ENCODE data around the gene APOBEC3F.

Gene APOBEC3F

DNA sequence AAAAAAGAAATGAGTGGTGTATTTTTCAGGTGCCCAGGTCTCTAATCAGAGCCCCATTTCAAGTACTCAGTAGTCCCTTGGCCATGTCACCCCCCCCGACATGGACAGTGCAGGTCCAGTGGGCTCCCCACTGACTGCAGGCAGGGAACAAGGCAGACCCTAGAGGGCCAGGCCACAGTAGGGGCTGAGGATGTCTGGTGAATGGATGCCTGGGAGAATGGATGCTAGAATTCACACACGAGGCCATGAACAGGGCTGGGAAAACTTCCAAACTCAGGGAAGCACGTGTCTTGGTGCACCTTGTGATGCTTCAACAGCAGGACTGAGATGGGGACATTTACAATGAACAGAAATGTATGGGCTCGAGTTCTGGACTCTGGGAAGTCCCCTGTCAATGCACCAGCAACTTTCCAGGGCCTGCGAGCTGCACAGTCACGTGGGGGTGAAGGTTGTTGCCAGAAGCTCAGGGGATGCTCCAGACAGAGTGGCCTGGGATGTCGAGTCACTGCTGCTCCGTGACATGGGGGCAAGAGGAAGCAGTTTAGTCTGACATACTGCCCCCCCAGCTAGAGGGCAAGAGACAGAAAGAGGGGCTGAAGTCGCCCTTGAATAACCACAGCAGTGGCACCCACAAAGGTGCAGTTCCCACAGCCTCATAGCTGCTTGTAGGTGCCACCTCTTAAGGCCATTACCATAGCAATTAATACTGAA, 39.5 kb downstream of the APOBEC3F start:
- no peaks in the 10 kb centered on the region for H3K9me3 ChIP-seq (ENCODE audit: low read depth, low read length)
- no peak overlapping the region for H3K27ac ChIP-seq
- no peak overlapping the region for H3K4me3 ChIP-seq
- H3K9ac ChIP-seq (ENCODE audit: insufficient read length): no peak overlapping the region
- no peak for DNase-seq (ENCODE audit: low read depth, low spot score)
- TF ChIP-seq FOXP2 (optimal IDR thresholded peaks at IDR 0.05; ENCODE audit: control extremely low read depth, extremely low read length, insufficient read depth) (no peak), EZH2 (IDR thresholded peaks at IDR 0.05) (no peak)
- no peaks in the 10 kb centered on the region for H3K36me3 ChIP-seq (ENCODE audit: insufficient read depth, low read length)

GRCh38 chr22:39081016-39081415, 40.4 kb downstream of the APOBEC3F start:
- no peak overlapping the region for H3K9ac ChIP-seq (ENCODE audit: insufficient read length)
- DNase-seq (ENCODE audit: low read depth, low spot score): no peak
- no peak overlapping the region for H3K4me3 ChIP-seq
- no peaks in the 10 kb centered on the region for H3K36me3 ChIP-seq (ENCODE audit: insufficient read depth, low read length)
- no peak for TF ChIP-seq FOXP2 (optimal IDR thresholded peaks at IDR 0.05; ENCODE audit: control extremely low read depth, extremely low read length, insufficient read depth)
- TF ChIP-seq EZH2 (IDR thresholded peaks at IDR 0.05): no peak
- no peak for TF ChIP-seq POLR2AphosphoS5 (IDR thresholded peaks at IDR 0.05; ENCODE audit: borderline replicate concordance, low read depth, low read length)
- H3K9me3 ChIP-seq (ENCODE audit: low read depth, low read length): no peaks in the 10 kb centered on the region
- no peak overlapping the region for H3K27ac ChIP-seq

GRCh38 chr22:39081598-39081997, 40.9 kb downstream of the APOBEC3F start:
- Histone ChIP-seq H3K4me3 (no peak overlapping the region), H3K27ac (no peak overlapping the region), H3K9ac (ENCODE audit: insufficient read length) (no peak overlapping the region), H3K9me3 (ENCODE audit: low read depth, low read length) (no peaks in the 10 kb centered on the region), H3K36me3 (ENCODE audit: insufficient read depth, low read length) (no peaks in the 10 kb centered on the region)
- DNase-seq (ENCODE audit: low read depth, low spot score): no peak
- no peak for TF ChIP-seq POLR2AphosphoS5 (IDR thresholded peaks at IDR 0.05; ENCODE audit: borderline replicate concordance, low read depth, low read length)
- no peak for TF ChIP-seq EZH2 (IDR thresholded peaks at IDR 0.05)
- TF ChIP-seq FOXP2 (optimal IDR thresholded peaks at IDR 0.05; ENCODE audit: control extremely low read depth, extremely low read length, insufficient read depth): no peak

GRCh38 chr22:39083212-39084165, 42.8 kb downstream of the APOBEC3F start:
- no peaks in the 10 kb centered on the region for H3K9me3 ChIP-seq (ENCODE audit: low read depth, low read length)
- no peak overlapping the region for H3K4me3 ChIP-seq
- no peaks in the 10 kb centered on the region for H3K36me3 ChIP-seq (ENCODE audit: insufficient read depth, low read length)
- TF ChIP-seq POLR2AphosphoS5 (IDR thresholded peaks at IDR 0.05; ENCODE audit: borderline replicate concordance, low read depth, low read length) (no peak), EZH2 (IDR thresholded peaks at IDR 0.05) (no peak), FOXP2 (optimal IDR thresholded peaks at IDR 0.05; ENCODE audit: control extremely low read depth, extremely low read length, insufficient read depth) (no peak)
- no peak for DNase-seq (ENCODE audit: low read depth, low spot score)
- H3K9ac ChIP-seq (ENCODE audit: insufficient read length): no peak overlapping the region
- no peak overlapping the region for H3K27ac ChIP-seq

DNA sequence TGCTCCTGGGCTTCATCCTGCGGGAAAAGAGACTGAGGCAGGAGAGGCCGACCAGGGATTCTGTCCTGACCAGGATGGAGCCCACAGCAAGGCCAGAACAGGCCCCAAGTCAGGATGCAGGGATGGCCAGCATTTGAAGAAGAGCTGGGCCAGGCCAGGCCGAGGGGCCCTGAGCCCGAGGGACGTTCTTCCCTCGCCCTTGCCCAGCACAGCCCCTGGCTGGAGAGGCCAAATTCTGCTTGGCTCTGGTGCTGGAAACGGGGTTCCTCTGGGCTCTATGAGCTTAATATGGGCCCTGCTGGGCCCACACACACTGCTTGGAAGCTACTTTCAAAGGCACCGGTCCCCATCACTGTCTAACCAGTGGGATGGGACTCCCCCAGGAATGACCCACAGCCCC, 44.0 kb downstream of the APOBEC3F start:
- no peak for DNase-seq (ENCODE audit: low read depth, low spot score)
- no peak overlapping the region for H3K27ac ChIP-seq
- no peaks in the 10 kb centered on the region for H3K9me3 ChIP-seq (ENCODE audit: low read depth, low read length)
- H3K9ac ChIP-seq (ENCODE audit: insufficient read length): no peak overlapping the region
- H3K36me3 ChIP-seq (ENCODE audit: insufficient read depth, low read length): no peaks in the 10 kb centered on the region
- TF ChIP-seq FOXP2 (optimal IDR thresholded peaks at IDR 0.05; ENCODE audit: control extremely low read depth, extremely low read length, insufficient read depth) (no peak), EZH2 (IDR thresholded peaks at IDR 0.05) (no peak), POLR2AphosphoS5 (IDR thresholded peaks at IDR 0.05; ENCODE audit: borderline replicate concordance, low read depth, low read length) (no peak)
- no peak overlapping the region for H3K4me3 ChIP-seq

GRCh38 chr22:39087098-39087497, 46.4 kb downstream of the APOBEC3F start:
- Histone ChIP-seq H3K9ac (ENCODE audit: insufficient read length) (no peak overlapping the region), H3K9me3 (ENCODE audit: low read depth, low read length) (no peaks in the 10 kb centered on the region), H3K4me3 (no peak overlapping the region), H3K27ac (no peak overlapping the region), H3K36me3 (ENCODE audit: insufficient read depth, low read length) (no peaks in the 10 kb centered on the region)
- no peak for TF ChIP-seq EZH2 (IDR thresholded peaks at IDR 0.05)
- no peak for TF ChIP-seq POLR2AphosphoS5 (IDR thresholded peaks at IDR 0.05; ENCODE audit: borderline replicate concordance, low read depth, low read length)
- no peak for TF ChIP-seq FOXP2 (optimal IDR thresholded peaks at IDR 0.05; ENCODE audit: control extremely low read depth, extremely low read length, insufficient read depth)
- no peak for DNase-seq (ENCODE audit: low read depth, low spot score)

DNA sequence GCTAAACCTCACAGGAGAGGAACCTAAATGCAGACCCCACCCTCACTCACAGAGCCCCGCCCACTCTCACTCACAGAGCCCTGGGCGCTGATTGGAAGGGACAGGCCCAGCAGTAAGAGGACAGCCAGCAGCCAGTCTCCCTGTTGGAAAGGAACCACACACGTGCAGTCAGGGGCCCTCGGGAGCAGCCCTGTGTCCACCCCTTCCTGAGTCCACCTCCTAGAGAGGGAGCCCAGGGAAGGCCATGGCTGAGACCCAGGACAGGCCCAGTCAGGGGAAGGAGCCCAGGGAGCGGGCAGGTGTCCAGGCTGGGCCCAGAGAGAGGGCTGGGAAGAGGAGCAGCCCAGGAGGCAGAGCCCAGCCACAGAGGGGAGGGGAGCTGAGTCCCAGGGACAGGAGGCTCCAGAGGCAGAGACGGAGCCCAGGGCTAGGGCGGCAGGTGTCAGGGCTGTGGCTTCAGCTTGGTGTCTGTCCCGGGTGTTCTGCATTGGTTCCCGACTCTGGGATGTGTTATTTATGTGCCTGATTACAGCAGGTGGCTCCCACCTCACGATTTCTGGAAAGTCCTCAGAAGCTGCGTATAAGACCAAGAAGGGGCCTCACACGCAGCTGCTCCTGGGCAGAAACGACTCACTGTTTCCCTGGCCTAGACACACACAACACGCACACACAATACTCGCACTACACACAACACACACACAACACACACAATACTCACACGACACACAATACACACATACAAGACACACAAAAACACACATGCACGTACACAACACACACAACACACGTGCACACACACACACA, 47.4 kb downstream of the APOBEC3F start:
- no peak for DNase-seq (ENCODE audit: low read depth, low spot score)
- H3K27ac ChIP-seq: no peak overlapping the region
- no peaks in the 10 kb centered on the region for H3K9me3 ChIP-seq (ENCODE audit: low read depth, low read length)
- TF ChIP-seq POLR2AphosphoS5 (IDR thresholded peaks at IDR 0.05; ENCODE audit: borderline replicate concordance, low read depth, low read length) (no peak), EZH2 (IDR thresholded peaks at IDR 0.05) (no peak), FOXP2 (optimal IDR thresholded peaks at IDR 0.05; ENCODE audit: control extremely low read depth, extremely low read length, insufficient read depth) (no peak)
- H3K36me3 ChIP-seq (ENCODE audit: insufficient read depth, low read length): no peaks in the 10 kb centered on the region
- no peak overlapping the region for H3K9ac ChIP-seq (ENCODE audit: insufficient read length)
- no peak overlapping the region for H3K4me3 ChIP-seq

GRCh38 chr22:39088685-39089032, 48.0 kb downstream of the APOBEC3F start:
- Histone ChIP-seq H3K9me3 (ENCODE audit: low read depth, low read length) (no peaks in the 10 kb centered on the region), H3K4me3 (no peak overlapping the region), H3K27ac (no peak overlapping the region), H3K9ac (ENCODE audit: insufficient read length) (no peak overlapping the region), H3K36me3 (ENCODE audit: insufficient read depth, low read length) (no peaks in the 10 kb centered on the region)
- no peak for TF ChIP-seq EZH2 (IDR thresholded peaks at IDR 0.05)
- no peak for DNase-seq (ENCODE audit: low read depth, low spot score)
